Measurements from ENCODE around the gene NOL6. TPM values are rescaled to one million over a fixed set of nuclear protein-coding genes. Genes with fewer than 3 reads are reported as not detected.

NOL6 gene
- total and polyA plus RNA-seq, 2 of the 13 experiments (the other 11 are each of a cell fraction or from before 2014, with no cell fraction given) = 17.0 to 30.2 TPM

- Histone ChIP-seq H3K4me2 (ENCODE audit: low read depth, low read length) (no peak overlapping the region), H3K4me3 (replicated peaks in 1 of 3; ENCODE audit: insufficient read depth in 1 of 3, low read depth in 2 of 3, low read length in 3 of 3) (no peak overlapping the region), H3K27me3 (ENCODE audit: control insufficient read depth in 1 of 2, insufficient read depth in 2 of 2, low read length in 2 of 2) (no peaks in the 10 kb centered on the region; a peak in 1 of 5 replicates), H3K9me3 (ENCODE audit: low read length) (no peaks in the 10 kb centered on the region), H3K36me3 (replicated peaks in 1 of 2; ENCODE audit: control insufficient read depth in 1 of 2, insufficient read depth in 2 of 2, low read length in 2 of 2) (peaks cover 4 to 11% of the 10 kb centered on the region in 2 experiments; a peak in 3 of 5 replicates), H3K9ac (ENCODE audit: insufficient read depth, low read depth, low read length) (no peak overlapping the region), H4K20me1 (ENCODE audit: insufficient read depth, low read length) (no peaks in the 10 kb centered on the region), H2AFZ (ENCODE audit: low read length) (no peak overlapping the region), H3K4me1 (ENCODE audit: insufficient read depth, low read length) (peaks cover 17% of the 10 kb centered on the region), H3K27ac (ENCODE audit: extremely low read length, insufficient read depth, low read length) (no peak overlapping the region), H3K79me2 (ENCODE audit: insufficient read depth, low read length) (peaks cover 18% of the 10 kb centered on the region)
- FAIRE-seq (no peak), ATAC-seq (no peak), DNase-seq (ENCODE audit: low spot score) (no peak)
- CTCF ChIA-PET (ENCODE audit: low intra/inter-chr PET ratio, low total read pairs) = no interaction called here
- POLR2A ChIA-PET = no interaction called here
- no TSS peak for BruUV-seq (replicated peaks)
- TF ChIP-seq KDM6A (CRISPR knock-in tag; IDR thresholded peaks at IDR 0.05; ENCODE audit: low read depth) (no peak), TGIF2 (CRISPR knock-in tag; IDR thresholded peaks at IDR 0.05) (no peak), NFAT5 (CRISPR knock-in tag; IDR thresholded peaks at IDR 0.05) (no peak), YEATS2 (CRISPR knock-in tag; IDR thresholded peaks at IDR 0.05; ENCODE audit: borderline replicate concordance) (no peak), ZFY (CRISPR knock-in tag; IDR thresholded peaks at IDR 0.05) (no peak), HNRNPK (IDR thresholded peaks at IDR 0.05; ENCODE audit: low read depth, low read length, poor library complexity, severe bottlenecking) (no peak)
- intact Hi-C loops (cut with micrococcal nuclease; ENCODE audit: unreplicated experiment) (no loop called here), in situ Hi-C loops (cut with HindIII; ENCODE audit: extremely low pct_ligation_motif_present, low pct_unique_long_range_greater_than_20kb) (no loop called here)
- 93% methylated on average over 1 of the region's 1 CpG for WGBS (ENCODE audit: low lambda C conversion rate)
Observed at GRCh38 chr9:33475357-33475756, 1.6 kb upstream of the NOL6 start.

Measured in HepG2 (cell line).